SK-N-SH treated with all-trans-retinoic acid at 6 μM for 48 hours (cell line): ENCODE data around the gene SH3BP4.

Experiments
- ARNTL ChIP-seq: fragments of 450-650 bp; formaldehyde crosslinking; IDR thresholded peaks from 2 replicates; pipeline ENCODE4 v1.5.0; 2020; ENCODE audit warnings: low read depth, mild to moderate bottlenecking, moderate library complexity, borderline replicate concordance
- ESRRG ChIP-seq: fragments of 250-450 bp; sonication (Bioruptor Pico); IDR thresholded peaks from 2 replicates; pipeline ENCODE4 v1.6.1; 2021; ENCODE audit warnings: mild to moderate bottlenecking
- PATZ1 ChIP-seq: fragments of 250-450 bp; sonication (Bioruptor Pico); IDR thresholded peaks from 2 replicates; pipeline ENCODE4 v1.8.0; 2020; ENCODE audit warnings: mild to moderate bottlenecking, moderate library complexity, borderline replicate concordance
- POU6F1 ChIP-seq: fragments of 250-450 bp; sonication (Bioruptor Pico); IDR thresholded peaks from 2 replicates; pipeline ENCODE4 v1.8.0; 2021; ENCODE audit warnings: low read depth, mild to moderate bottlenecking, moderate library complexity, borderline replicate concordance
- TF ChIP-seq, protein P1 (sequence below): fragments of 250-450 bp; sonication (Bioruptor Pico); IDR thresholded peaks from 2 replicates; pipeline ENCODE4 v1.5.1; 2020; ENCODE audit warnings: low read depth, mild to moderate bottlenecking, moderate library complexity

- TF ChIP-seq ARNTL (CRISPR knock-in tag), result no peak
- no peak for TF ChIP-seq PATZ1 (CRISPR knock-in tag)
- no peak for TF ChIP-seq POU6F1 (CRISPR knock-in tag)
- TF ChIP-seq, protein P1, sequence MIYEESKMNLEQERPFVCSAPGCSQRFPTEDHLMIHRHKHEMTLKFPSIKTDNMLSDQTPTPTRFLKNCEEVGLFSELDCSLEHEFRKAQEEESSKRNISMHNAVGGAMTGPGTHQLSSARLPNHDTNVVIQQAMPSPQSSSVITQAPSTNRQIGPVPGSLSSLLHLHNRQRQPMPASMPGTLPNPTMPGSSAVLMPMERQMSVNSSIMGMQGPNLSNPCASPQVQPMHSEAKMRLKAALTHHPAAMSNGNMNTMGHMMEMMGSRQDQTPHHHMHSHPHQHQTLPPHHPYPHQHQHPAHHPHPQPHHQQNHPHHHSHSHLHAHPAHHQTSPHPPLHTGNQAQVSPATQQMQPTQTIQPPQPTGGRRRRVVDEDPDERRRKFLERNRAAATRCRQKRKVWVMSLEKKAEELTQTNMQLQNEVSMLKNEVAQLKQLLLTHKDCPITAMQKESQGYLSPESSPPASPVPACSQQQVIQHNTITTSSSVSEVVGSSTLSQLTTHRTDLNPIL, result no peak
- TF ChIP-seq ESRRG, result no peak
These were observed 15.5 kb downstream of the SH3BP4 start for GRCh38 chr2:234967201-234967869.
